ENCODE results near the gene LACTBL1.

LACTBL1 gene

DNA sequence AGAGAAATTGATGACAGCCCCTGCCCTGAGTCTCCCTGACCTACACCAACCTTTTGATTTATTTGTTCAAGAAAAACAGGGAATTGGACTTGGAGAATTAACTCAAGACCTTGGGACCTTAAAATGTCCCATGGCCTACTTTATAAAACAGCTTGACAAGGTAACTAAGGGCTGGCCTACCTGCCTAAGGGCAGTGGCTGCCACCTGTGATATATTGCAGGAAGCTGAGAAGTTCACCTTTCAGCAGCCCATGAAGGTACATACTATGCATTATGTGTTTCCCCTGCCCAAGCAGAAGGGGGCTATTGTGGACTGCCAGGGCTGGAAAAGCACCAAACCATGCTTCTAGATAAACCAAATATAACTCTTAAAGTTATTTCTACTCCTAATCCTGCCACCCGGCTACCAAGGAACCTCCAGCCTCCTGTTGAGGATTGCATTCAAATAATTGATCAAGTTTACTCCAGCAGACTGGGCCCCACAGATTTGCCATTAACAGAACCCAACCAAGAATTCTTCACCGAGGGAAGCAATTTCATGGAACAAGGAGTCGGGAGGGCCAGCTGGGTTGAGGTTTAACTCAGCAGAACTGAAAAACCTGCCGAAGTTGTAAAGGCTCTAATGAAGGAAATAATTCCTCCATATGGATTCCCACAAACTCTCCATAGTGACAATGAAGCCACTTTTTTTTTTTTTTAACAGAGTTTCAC lies 28.2 kb downstream of the LACTBL1 start:
- no peaks in the 10 kb centered on the region for H3K4me1 Mint-ChIP-seq
- CTCF ChIA-PET = no interaction called here
- H3K4me3 Mint-ChIP-seq = no peak overlapping the region
- H3K27me3 Mint-ChIP-seq = peaks cover 26% of the 10 kb centered on the region
- no peak overlapping the region for H3K27ac Mint-ChIP-seq
- H3K36me3 Mint-ChIP-seq = no peaks in the 10 kb centered on the region
- peaks cover 10% of the 10 kb centered on the region for H3K9me3 Mint-ChIP-seq
- no peak for DNase-seq

- no peaks in the 10 kb centered on the region for H3K4me1 Mint-ChIP-seq
- no peak overlapping the region for H3K4me3 Mint-ChIP-seq
- no peak overlapping the region for H3K27ac Mint-ChIP-seq
- no peak for DNase-seq
- CTCF ChIA-PET = no interaction called here
- H3K27me3 Mint-ChIP-seq = peaks cover 18% of the 10 kb centered on the region
- H3K9me3 Mint-ChIP-seq = peaks cover 10% of the 10 kb centered on the region
- H3K36me3 Mint-ChIP-seq = no peaks in the 10 kb centered on the region
Observed at GRCh38 chr1:22941257-22941656, 31.4 kb downstream of the LACTBL1 start.

DNA sequence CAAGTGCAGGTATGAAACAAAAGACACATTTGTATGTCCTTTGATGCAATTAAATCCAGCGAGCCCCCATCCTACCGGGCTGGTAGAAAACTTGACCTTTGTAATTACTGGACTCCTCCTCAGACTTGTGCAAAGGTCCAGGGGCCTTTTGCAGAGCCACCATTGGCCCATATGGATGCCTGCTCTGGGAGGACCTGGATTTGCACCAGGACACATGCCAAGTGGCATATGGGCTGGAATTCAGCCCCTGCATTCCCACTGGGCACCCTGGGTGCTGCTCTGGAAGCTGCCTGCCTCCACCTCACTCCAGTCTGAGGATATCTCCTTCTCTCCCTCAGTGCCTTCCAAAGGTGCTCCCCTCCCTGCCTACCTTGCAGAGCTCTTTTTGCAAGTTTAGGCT lies 36.0 kb downstream of the LACTBL1 start:
- H3K36me3 Mint-ChIP-seq = no peaks in the 10 kb centered on the region
- peaks cover 16% of the 10 kb centered on the region for H3K27me3 Mint-ChIP-seq
- peaks cover 10% of the 10 kb centered on the region for H3K9me3 Mint-ChIP-seq
- no peak overlapping the region for H3K27ac Mint-ChIP-seq
- H3K4me3 Mint-ChIP-seq = no peak overlapping the region
- H3K4me1 Mint-ChIP-seq = no peaks in the 10 kb centered on the region
- peak; percentile 1 for DNase-seq
- CTCF ChIA-PET = no interaction called here

GRCh38 chr1:22935433-22935832 lies 37.2 kb downstream of the LACTBL1 start:
- Mint-ChIP-seq H3K4me3 (no peak overlapping the region), H3K9me3 (peaks cover 3% of the 10 kb centered on the region), H3K36me3 (no peaks in the 10 kb centered on the region), H3K27ac (no peak overlapping the region), H3K4me1 (no peaks in the 10 kb centered on the region), H3K27me3 (peaks cover 18% of the 10 kb centered on the region)
- peak; percentile 4 for DNase-seq
- CTCF ChIA-PET = no interaction called here

- Mint-ChIP-seq H3K4me3 (no peak overlapping the region), H3K4me1 (no peaks in the 10 kb centered on the region), H3K27me3 (peaks cover 25% of the 10 kb centered on the region), H3K9me3 (no peaks in the 10 kb centered on the region), H3K36me3 (no peaks in the 10 kb centered on the region), H3K27ac (no peak overlapping the region)
- CTCF ChIA-PET = no interaction called here
- DNase-seq = peak; percentile 5
Observed at GRCh38 chr1:22932803-22933470, 39.7 kb downstream of the LACTBL1 start.

DNA sequence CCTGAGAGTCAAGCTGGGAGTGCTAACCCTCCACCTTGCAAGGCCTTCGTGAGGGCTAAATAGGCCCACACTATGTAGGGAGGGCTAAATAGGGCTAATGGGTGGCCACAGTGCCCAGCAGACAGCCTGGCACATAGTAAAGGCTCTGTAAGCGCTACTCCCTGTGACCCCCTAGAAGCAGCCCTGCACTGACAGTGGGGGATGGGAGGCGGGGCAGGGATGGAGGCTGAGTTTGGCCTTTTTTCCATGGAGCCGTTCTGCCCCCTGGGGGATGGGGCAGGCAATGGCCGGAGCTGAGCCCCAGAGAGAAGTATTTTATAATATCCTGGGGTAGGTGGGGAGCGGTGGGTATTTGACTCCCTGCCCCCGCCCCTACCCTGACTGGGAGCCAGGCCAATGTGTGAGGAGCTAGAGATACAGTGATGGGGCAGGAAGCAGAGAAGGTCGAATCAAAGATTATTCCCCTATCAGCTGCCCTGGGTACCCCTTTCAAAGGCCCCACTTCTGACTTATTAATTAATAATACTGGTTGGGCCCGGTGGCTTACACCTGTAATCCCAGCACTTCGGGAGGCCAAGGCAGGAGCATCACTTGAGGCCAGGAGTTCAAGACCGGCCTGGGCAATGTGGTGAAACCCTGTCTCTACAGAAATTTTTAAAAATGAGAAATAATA lies 42.3 kb downstream of the LACTBL1 start:
- CTCF ChIA-PET = interaction anchor here (1.3 to 1.7 kb wide), 2 partner anchors 9 to 226 kb away, joined by 5 to 6 read pairs; no protein-coding TSS in a partner anchor
- Mint-ChIP-seq H3K4me3 (no peak overlapping the region), H3K36me3 (no peaks in the 10 kb centered on the region), H3K9me3 (no peaks in the 10 kb centered on the region), H3K4me1 (no peaks in the 10 kb centered on the region), H3K27ac (no peak overlapping the region), H3K27me3 (peaks cover 22% of the 10 kb centered on the region)
- DNase-seq = peak; percentile 38

DNA sequence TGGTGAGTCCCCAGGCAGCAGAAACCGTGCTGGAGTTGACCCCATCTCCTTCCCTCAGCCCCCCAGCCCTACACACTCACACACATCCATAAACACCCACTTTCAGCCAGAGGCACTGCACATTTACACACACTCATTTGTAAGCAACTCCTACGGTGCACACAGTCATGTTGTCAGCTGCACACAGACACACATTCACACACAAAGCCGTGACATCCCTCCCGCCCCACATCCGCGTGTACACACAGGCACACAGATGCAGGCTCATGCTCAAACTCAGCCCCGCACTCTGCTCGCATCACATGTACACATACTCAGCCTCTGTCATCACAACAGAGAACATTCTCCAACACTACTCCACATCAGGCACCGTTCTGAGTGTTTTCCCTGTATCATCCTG lies 47.6 kb downstream of the LACTBL1 start:
- H3K4me1 Mint-ChIP-seq = no peaks in the 10 kb centered on the region
- no peaks in the 10 kb centered on the region for H3K9me3 Mint-ChIP-seq
- CTCF ChIA-PET = no interaction called here
- peaks cover 10% of the 10 kb centered on the region for H3K27me3 Mint-ChIP-seq
- peak; percentile 18 for DNase-seq
- no peak overlapping the region for H3K4me3 Mint-ChIP-seq
- H3K36me3 Mint-ChIP-seq = no peaks in the 10 kb centered on the region
- H3K27ac Mint-ChIP-seq = no peak overlapping the region

- Mint-ChIP-seq H3K36me3 (no peaks in the 10 kb centered on the region), H3K27ac (no peak overlapping the region), H3K27me3 (peaks cover 4% of the 10 kb centered on the region), H3K4me1 (no peaks in the 10 kb centered on the region), H3K4me3 (no peak overlapping the region), H3K9me3 (no peaks in the 10 kb centered on the region)
- CTCF ChIA-PET = no interaction called here
- peak; percentile 7 for DNase-seq
Observed at GRCh38 chr1:22922640-22923039, 50.0 kb downstream of the LACTBL1 start.

- Mint-ChIP-seq H3K27me3 (peaks cover 4% of the 10 kb centered on the region), H3K4me3 (no peak overlapping the region), H3K4me1 (no peaks in the 10 kb centered on the region), H3K27ac (no peak overlapping the region), H3K9me3 (no peaks in the 10 kb centered on the region), H3K36me3 (no peaks in the 10 kb centered on the region)
- no peak for DNase-seq
- CTCF ChIA-PET = interaction anchor here (1.6 kb wide), 1 partner anchor 9 kb away, joined by 6 read pairs; no protein-coding TSS in a partner anchor
Observed at GRCh38 chr1:22921452-22922126, 51.1 kb downstream of the LACTBL1 start.

DNA sequence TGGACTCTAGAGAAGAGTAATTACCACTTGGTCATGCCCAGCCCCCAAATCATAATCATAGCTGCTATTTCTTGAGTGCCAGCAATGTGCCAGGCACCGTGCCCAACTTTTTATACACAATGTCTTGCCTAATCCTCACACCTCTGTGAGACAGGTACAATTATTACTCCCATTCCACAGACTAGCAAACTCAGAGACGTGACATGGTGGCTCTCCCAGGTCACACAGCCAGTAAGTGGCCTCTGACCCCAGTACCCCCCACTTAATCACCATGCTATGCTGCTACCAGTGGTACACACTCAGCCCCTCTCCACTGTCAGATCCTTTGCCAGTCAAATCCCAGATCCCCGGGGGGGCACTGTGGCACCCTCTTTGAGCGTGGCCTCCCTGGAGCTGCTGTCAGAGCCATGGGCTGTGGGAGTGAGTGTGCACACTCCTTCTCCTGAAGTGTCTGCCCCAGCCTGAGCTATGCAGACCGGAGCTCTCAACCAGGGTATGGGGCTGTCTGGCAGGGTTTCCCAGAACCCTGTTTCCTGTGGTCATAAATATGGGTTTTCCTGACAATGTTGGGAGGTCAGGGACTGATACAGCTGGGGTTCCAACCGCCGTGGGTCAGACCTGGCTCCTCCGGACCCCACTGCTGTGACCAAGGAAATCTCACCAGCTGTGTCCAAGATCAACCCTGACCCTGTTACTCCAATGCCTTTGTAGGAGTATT lies 51.8 kb downstream of the LACTBL1 start:
- Mint-ChIP-seq H3K4me3 (no peak overlapping the region), H3K27me3 (peaks cover 4% of the 10 kb centered on the region), H3K27ac (no peak overlapping the region), H3K9me3 (no peaks in the 10 kb centered on the region), H3K36me3 (no peaks in the 10 kb centered on the region), H3K4me1 (no peaks in the 10 kb centered on the region)
- CTCF ChIA-PET = interaction anchor here (1.6 kb wide), 1 partner anchor 10 kb away, joined by 6 read pairs; no protein-coding TSS in a partner anchor
- DNase-seq = peak; percentile 13

- Mint-ChIP-seq H3K36me3 (no peaks in the 10 kb centered on the region), H3K27me3 (peaks cover 10% of the 10 kb centered on the region), H3K9me3 (no peaks in the 10 kb centered on the region), H3K27ac (no peak overlapping the region), H3K4me3 (no peak overlapping the region), H3K4me1 (no peaks in the 10 kb centered on the region)
- CTCF ChIA-PET = interaction anchor here (0.7 to 1.6 kb wide), 2 partner anchors 10 to 45 kb away, joined by 3 to 6 read pairs; no protein-coding TSS in a partner anchor
- no peak for DNase-seq
Observed at GRCh38 chr1:22920026-22920733, 52.5 kb downstream of the LACTBL1 start.

DNA sequence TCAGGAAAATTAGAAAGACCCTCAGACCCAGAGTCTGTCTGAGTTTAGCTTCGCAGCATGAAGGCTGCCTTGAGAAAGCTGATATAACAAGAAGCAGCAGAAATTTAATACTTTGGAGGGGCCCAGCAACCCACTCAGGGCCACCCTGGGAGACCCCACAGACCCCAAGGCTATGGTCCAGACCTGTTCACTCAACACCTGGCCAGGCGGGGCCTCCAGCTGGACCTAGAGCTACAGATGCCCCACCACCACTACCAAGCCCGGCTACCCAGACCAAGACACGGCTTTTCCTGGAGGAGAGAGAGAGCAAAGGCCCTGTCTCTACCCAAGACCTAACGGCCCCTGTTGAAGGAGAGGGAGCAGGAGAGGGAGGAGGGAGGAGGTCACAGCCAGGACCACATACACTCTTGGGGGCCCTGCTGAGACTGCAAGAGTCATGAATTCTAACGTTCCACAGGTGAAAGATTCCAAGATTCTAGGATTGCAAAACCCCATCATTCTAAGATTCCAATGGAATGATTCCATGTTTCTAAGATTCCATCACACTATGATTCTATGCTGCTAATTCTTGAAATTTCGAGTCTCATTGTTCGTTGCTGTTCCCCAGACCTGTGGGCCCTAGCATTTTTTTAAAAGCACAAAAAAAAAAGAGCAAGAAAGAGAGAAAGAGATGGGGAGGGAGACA lies 53.2 kb downstream of the LACTBL1 start:
- DNase-seq = no peak
- Mint-ChIP-seq H3K4me3 (no peak overlapping the region), H3K9me3 (no peaks in the 10 kb centered on the region), H3K27me3 (peaks cover 14% of the 10 kb centered on the region), H3K4me1 (no peaks in the 10 kb centered on the region), H3K36me3 (no peaks in the 10 kb centered on the region), H3K27ac (no peak overlapping the region)
- CTCF ChIA-PET = interaction anchor here (0.7 kb wide), 1 partner anchor 46 kb away, joined by 3 read pairs; no protein-coding TSS in a partner anchor

- H3K4me3 Mint-ChIP-seq = no peak overlapping the region
- peaks cover 14% of the 10 kb centered on the region for H3K27me3 Mint-ChIP-seq
- DNase-seq = no peak
- CTCF ChIA-PET = no interaction called here
- H3K27ac Mint-ChIP-seq = no peak overlapping the region
- no peaks in the 10 kb centered on the region for H3K9me3 Mint-ChIP-seq
- no peaks in the 10 kb centered on the region for H3K4me1 Mint-ChIP-seq
- no peaks in the 10 kb centered on the region for H3K36me3 Mint-ChIP-seq
Observed at GRCh38 chr1:22918644-22919043, 54.0 kb downstream of the LACTBL1 start.

All from activated naive CD4-positive, alpha-beta T cell treated with anti-CD3 and anti-CD28 coated beads, Interleukin-2, amount 10 ng/mL, durations not matched to agents 7 days and 5 days (primary cell).